HG03558 (cell line): ENCODE data around the gene MMD.
"Not testable (repeated sequence)": the region's sequence is repeated elsewhere in the genome, so short reads cannot be mapped to it uniquely, and the experiment has no call there.

Experiments used
- ATAC-seq: cut with Tn5 transposase; IDR thresholded peaks from one replicate; pipeline ENCODE4 v1.9.1; 2021; ENCODE audit warnings: moderate number of reproducible peaks; ENCODE audit not compliant: unreplicated experiment; ENCODE audit errors: extremely low read depth

The MMD gene, protein sequence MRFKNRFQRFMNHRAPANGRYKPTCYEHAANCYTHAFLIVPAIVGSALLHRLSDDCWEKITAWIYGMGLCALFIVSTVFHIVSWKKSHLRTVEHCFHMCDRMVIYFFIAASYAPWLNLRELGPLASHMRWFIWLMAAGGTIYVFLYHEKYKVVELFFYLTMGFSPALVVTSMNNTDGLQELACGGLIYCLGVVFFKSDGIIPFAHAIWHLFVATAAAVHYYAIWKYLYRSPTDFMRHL

DNA sequence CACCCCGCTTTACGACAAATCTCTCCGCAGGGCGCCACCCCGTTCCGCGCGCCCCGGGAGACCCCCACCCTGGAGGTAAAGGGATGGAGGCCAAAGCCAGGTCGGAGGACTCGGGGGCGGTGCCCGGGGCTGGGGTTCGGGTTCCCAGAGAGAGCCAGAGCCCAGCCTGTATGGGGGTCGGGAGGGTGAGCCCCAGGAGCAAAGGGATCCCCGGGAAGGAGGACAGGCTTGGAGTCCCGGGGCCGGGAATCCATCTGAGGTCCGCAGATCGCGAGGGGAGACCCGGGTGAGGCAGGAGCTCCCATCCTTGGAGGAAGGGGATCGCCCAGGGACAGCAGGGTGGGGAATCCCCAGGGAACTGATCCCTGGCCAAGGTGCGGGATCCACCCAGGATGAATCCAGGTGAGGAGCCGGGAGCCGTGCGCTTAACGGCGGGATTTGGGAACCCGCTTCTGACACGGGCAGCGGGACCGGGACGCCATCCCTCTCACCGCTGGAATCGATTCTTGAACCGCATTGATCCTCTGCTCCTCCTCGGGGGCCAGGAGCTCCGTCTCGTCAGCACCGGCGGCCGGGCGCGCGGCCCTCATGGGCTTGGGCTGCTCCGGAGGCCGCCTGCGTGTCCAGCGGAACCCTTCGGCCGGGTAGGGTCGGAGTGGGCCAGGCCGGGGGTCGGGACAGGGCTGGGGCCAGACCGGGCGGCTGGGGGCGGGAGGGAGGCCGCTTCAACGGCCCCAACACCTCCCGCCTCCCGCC is at the start of gene MMD:
Gene MMD (minus strand): TSS at position 657 of the 756 bp plus-strand sequence. CDS start 140 bp downstream, at position 517.
- ATAC-seq = peak; percentile 1

DNA sequence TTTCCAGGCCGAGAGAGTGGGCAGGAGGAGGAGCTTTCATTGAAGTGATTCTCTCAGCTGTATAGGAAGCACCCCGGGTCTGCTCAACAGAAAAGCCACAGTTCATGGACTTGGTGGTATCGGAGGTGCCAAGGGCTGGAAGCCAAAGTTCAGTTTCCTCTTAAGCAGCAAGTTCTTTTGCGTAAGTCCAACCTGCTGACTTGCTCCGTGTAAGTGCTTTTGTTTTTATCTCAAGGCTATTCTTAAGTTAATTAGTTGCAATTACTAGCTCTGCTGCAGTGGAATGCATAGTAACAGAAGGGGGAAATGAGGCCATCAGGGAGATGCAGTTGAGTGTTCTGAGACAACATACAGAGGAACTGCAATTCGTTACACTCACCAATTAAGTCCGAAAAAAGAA is 45.0 kb upstream of the MMD start:
- no peak for ATAC-seq

DNA sequence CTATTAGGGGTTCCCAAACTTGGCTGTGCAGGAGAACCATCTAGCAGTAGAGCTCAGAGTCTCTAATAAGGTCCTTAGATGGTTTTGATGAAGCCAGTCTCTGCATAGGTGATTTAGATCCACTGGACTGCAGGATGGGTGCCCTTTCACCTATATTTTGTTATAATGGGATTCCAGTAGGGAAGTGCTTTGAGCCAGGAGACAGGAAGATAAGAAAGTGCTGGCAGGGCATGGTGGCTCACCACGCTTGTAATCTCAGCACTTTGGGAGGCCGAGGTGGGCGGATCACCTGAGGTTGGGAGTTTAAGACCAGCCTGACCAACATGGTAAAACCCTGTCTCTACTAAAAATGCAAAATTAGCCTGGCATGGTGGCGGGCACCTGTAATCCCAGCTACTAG is 44.1 kb upstream of the MMD start:
- ATAC-seq = not testable (repeated sequence)

DNA sequence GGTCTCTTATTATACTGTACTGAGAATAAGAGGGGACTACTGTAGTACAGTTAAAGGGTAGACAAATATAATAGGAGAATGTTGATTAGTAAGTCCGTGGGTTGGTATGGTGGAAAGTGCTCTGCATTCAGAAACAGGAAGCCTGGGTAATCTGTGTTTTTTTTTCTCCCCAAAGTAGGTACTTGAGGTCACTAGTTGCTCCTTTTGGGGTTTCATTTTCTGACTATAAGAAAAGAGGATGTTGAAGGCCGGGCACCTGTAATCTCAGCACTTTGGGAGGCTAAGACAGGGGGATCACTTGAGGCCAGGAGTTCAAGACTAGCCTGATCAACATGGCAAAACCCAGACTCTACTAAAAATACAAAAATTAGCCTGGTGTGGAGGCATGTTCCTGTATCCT is 42.0 kb upstream of the MMD start:
- ATAC-seq = no peak

DNA sequence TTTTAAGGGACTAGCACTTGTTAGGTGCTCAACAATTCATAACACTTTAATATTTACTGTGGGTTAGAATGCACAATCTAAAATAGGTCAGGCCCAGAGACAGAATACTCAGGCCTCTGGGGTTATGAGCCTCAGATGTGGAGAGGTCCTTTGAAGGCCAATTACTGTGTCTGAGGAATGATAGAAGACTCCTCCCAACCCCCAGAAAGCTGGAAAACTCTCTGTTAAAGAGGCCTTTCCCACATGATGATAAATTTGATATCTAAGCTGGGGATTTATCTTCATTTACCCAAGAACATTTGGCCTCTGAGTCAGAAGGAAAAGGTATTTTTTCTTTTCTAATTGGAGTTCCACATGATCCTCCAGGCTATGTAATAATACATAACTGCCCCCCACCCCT is 41.1 kb upstream of the MMD start:
- ATAC-seq = no peak

DNA sequence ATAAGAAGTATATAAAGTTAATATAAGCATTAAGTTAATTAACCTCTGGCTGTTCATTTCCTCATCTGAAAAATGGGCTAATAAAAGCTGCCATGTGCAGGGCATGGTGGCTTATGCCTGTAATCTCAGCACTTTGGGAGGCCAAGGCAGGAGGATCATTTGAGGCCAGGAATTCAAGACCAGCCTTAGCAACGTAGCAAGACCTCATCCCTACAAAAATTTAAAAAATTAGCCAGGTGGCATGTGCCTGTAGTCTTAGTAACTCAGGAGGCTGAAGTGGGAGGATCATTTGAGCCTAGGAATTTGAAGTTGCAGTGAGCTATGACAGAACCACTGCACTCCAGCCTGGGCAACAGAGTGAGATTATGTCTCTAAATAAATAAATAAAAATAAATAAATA is 40.6 kb upstream of the MMD start:
- no peak for ATAC-seq

DNA sequence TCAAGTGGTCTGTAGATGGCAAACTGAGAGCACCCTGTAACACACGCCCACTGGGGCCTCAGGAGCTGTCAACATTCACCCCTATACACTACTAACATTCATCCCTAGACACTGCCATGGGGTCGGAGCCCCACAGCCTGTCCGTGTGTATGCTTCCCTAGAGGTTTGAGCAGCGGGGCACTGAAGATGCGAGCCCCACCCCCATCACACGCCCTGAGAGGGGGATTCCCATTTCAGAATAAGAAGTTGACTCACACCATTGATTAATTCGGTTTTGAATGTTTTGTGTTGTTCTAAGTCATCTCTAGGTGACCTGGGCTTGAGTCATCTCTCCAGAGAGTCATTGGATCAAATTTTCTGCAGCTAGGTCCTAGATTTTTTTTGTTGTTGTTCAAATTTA is 37.3 kb upstream of the MMD start:
- ATAC-seq = peak; percentile 36

DNA sequence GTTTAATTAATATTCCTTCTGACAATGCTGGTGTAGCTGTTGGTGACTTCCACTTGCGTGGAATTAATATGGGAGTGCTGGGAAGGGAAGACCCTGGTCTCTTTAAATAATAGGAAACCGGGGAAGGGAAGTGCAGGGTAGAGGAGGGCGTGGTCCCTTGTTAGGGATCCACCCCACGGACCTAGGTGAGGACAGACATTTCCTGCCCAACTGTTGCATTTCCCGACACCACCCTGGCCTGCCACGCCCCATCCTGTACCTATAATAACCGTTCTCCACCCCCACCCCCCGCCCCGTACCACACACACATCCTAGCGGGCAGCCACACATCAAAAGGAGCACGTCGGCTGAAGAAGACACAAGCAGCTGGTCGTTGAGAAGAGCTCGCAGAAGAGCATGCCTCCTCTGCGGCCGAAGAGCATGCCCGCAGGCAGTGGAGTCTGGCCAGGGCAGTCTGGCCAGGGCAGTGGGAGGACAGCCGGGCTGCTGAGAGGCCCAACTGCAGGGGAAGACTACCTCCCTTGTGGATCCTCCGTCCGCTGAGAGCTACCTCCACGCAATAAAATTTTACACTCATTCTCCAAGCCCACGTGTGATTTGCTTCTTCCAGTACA is 36.8 kb upstream of the MMD start:
- ATAC-seq = no peak

DNA sequence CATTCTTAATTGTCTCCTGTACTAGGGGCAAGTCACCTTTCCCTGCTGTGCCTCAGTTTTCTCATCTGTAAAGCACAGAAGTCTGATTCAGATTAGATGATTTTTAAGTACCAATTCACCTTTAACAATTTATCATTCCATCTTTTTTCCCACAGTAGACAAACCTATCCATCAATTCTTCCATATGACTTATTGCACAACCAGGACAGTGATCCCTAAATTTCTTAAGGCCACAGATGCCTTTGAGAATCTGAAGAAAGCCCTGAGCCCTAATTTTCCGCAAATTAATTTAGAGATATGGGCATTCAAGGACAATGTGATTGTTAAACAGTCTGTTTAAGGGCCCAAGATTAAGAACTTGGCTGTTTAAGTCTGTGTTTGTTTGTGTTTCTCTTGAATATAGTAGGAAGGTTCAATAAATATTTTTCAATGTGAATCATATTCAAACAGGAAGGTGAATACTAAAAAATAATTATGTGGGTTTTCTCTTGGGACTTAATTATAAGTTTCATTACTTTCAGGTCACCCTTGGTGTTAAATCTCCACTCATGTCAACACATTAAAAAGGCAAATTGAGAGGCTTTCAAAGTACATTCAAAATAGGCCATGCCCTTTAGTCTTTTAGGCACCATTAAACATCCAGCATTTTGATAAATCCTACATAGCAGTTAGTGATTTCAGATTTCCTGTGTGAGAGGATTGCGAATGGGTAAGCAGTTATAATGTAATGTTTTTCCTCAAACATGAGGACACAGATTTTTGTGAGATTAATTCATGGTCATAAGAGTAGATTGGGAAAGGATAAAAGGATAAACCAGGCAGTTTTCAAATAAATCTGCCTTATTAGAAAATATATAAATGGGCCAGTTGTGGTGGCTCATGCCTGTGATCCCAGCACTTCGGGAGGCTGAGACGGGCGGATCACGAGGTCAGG is 34.9 kb upstream of the MMD start:
- ATAC-seq = no peak

DNA sequence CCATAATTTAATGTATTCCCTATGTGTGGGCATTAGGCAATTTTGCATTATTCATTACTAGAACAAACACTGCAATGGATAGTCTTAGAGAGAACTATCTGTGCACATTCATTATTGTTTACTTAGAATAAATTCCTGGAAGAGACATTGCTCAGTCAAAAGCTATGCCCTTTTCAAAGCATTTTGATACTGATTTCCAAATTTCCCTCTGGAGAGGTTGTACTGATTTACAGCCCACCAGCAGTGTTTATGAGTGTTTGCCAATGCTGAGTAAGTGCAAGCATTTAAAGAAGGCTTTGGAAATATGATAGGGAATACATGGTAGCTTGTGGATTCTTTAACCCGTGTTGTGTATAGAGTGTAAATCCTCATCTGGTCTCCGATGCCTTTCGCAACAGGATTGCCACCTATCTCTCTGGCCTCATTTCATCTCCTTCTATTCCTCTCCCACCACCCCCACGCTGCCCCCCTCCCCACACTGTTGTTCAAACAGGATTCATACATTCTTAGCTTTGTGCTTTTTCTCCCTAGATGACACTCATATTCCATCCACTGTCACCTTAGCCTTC is 33.4 kb upstream of the MMD start:
- no peak for ATAC-seq

DNA sequence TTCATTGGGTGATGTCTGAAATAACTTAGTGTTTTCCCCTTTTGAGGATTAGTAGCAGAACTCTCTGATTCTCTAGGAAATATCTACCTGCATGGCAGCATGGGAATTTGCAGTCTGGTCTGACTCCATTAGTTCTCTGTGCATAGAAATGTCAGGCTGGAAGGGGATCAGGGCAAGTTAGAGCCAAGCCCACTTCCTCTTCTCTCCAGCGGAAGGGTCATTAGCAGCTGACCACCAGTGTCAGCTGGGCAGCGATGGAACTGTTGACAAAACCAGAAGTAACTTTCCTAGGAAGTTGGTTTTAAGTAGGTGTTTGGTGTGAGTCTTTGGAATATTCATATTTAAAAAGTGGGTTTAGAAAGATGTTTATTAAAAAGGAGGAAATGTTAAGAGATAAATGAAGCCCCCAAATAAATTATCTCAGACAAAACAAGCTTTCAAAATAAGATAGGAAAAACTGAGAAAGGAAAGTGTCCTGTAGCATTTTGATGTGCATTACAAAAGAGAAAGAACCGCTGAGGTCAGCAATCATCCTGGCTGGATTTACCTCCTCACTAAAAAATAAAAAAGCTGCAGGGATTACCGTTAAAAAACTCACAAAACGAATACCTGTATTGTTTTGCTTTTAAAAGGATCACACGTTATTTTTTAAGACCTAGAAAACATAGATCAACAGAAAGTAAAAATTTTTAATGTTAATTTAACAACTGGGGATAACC is 32.4 kb upstream of the MMD start:
- ATAC-seq = no peak

DNA sequence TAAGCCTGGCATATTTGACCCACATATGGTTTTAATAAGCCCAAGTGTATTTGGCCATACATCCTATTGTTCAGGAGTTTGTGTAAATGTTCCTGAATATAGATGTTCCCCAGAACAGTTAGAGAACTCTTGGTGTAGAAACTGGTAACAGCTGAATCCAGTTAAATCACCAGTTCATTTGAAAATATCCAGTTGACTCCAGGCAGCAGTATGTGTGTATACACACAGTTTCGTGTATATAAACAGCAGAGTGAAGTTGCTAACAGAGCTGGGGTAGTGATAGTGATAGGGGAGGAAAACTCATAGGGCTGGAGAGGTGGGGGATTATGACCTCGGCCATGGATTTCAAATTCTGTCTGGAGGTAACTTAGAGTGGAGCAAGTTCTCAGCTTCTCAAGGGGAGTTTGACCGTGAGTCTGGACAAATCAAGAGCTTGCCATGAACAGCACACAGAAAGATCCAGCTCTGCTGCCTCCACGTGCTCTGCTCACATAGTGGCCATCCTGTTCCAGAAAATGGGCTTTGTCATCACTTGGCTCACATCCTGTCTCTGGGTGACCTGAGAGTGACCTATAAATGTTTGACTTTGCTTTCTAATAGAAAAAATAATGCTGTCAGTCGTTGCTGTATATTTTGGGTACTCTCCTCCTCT is 30.6 kb upstream of the MMD start:
- no peak for ATAC-seq

DNA sequence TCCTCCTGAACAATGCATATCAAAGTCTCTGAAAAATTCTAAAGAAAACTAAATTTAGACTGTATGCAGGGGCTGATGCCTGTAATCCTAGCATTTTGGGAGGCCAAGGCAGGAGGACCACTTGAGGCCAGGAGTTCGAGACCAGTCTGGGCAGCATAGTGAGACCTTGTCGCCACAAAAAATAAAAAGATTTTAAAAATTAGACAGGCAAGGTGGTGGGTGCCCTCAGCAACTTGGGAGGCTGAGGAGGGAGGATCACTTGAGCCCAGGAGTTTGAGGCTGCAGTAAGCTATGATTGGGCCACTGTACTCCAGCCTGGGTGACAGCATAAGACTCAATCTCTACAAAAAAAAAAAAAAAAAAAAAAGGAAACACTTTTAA is 30.1 kb upstream of the MMD start:
- no peak for ATAC-seq

DNA sequence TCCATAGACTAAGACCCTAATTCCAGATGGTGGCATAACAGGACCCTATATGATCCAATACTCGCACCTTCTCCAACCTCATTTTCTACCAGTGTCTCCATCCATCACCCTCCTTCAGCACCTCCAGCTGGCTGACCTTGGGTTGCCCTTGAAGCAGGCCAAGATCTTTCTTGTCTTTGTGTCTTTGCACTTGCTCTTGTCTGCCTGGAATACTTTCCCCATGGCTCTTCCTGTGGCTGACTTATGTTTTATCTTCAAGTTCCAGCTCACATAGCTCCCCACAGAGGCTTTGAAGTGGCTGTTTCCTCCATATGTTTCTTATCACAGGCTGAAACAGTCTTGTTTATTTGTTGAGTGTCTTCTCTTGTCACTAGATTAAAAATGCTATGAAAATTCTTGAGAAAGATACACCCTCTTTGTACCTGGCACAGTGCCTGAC is 29.6 kb upstream of the MMD start:
- ATAC-seq = no peak

DNA sequence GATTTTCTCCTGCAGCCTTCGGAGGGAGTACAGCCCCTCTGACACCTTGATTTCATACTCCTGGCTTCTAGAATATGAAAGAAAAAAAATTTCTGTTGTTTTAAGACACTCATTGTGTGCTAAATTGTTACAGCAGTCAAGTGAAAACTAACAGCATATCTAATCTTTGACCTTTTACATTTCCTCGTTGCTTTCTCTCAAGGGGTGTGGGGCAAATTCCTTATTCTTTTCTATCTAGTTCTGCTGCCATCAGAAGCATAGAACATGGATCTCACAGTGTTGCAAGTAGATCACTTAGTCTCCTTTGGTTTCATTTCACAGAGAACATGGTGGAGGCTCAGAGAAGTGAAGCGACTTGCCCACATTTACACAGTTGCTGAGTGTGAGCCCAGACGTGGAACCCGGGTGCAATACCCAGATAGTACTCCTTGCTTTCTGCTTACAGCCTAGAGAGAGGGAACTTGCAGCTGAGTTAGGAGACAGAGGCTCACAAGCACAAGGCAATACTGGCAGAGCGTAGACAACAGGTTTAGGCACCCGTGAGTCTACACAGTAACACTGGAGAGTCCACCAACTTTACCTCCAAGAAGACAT is 28.7 kb upstream of the MMD start:
- ATAC-seq = no peak

DNA sequence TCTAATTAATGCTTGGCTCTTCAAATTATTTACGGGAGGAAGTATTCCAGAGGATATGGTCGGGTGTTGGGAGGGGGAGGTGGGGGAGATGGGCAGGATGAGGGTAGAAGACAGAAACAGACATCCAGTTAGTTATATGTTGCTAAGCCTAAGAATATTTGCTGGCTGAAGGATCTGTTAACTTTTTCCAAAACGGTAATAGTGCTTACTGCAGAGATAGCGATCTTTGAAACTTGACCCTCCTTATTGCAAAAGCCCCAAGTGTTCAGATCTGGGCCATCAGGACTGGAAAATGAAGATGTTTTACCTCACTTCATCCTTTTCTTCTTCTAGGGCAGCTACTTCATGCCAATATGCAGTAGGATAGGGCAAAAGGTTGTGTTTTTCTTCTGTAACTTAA is 27.0 kb upstream of the MMD start:
- no peak for ATAC-seq

DNA sequence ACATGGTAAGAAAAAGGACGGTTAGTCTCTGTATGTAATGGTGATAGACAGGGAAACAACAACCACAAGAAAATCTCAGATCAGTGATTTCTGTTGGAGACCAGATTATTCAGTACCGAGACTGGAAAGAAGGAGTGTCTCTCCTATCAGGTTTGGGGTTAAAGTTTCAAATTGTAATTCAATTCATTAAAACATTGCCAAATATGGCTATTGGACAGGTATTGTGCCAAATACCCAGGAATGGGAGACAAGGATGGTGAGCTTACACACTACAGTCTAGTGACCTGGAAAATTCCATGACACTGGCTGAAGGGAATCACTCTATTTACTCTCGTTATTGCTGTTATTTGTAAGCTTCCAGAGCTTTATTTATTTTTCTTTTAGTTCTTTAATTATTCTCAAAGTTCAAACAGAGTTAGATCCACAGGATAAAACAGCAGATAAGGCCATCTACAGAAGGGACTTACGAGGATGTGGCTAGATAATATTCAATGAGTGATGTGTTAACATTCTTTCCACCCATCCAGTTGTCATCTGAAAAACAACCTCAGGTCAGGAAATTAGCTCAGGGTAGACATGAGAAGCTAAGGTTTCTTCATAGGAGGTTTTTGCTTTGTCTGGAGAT is 25.1 kb upstream of the MMD start:
- ATAC-seq = no peak

DNA sequence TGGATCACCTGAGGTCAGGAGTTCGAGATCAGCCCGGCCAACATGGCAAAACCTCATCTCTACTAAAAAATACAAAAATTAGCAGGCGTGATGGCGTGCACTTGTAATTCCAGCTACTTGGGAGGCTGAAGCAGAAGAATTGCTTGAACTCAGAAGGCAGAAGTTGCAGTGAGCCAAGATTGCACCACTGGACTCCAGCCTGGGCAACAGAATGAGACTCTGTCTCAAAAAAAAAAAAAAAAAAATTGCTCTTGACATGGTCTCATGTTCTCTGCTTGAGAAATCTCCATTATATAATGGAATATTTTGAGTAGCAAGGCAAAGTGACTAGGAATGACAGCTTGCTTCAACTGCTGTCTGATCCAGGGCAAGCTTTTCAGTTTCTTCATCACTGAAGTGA is 24.4 kb upstream of the MMD start:
- ATAC-seq = not testable (repeated sequence)
